T-helper 17 cell (primary cell): ENCODE results near the gene PLA2G6. TPM values are rescaled to one million over a fixed set of nuclear protein-coding genes. Genes with fewer than 3 reads are reported as not detected.
"Not testable (repeated sequence)": the region's sequence is repeated elsewhere in the genome, so short reads cannot be mapped to it uniquely, and the experiment has no call there.

Source experiments
- ATAC-seq: fragments of 150-1000 bp; cut with Tn5 transposase; 2 replicates; pipeline ENCODE4 v1.10.0; 2021; ENCODE audit warnings: mild to moderate bottlenecking, moderate library complexity
- DNase-seq, 3 donors: peaks; one replicate each; pipeline versions ENCODE4 v3.0.0 to v3.0.0-alpha.2; 2020 to 2021
- H3K9me3 ChIP-seq: one replicate; pipeline ENCODE4 v1.7.0; 2013; ENCODE audit warnings: low read length, mild to moderate bottlenecking; ENCODE audit not compliant: control insufficient read depth, poor library complexity, severe bottlenecking
- H3K27ac Mint-ChIP-seq: one replicate; pipeline ENCODE4 v1.8.0; 2022; ENCODE audit warnings: mild to moderate bottlenecking, moderate library complexity, mixed read lengths
- H3K27me3 Mint-ChIP-seq: one replicate; pipeline ENCODE4 v1.8.0; 2022; ENCODE audit warnings: mixed read lengths
- H3K36me3 Mint-ChIP-seq: one replicate; pipeline ENCODE4 v1.8.0; 2022; ENCODE audit warnings: low read depth, mixed read lengths
- H3K4me1 Mint-ChIP-seq: one replicate; pipeline ENCODE4 v1.8.0; 2022; ENCODE audit warnings: mild to moderate bottlenecking, mixed read lengths
- H3K4me3 Mint-ChIP-seq: one replicate; pipeline ENCODE4 v1.8.0; 2022; ENCODE audit warnings: mild to moderate bottlenecking, moderate library complexity, mixed read lengths
- total RNA-seq, 4 donors: library from RNA in 2 of 4; stranded (reverse) in 2 of 4; gene quantifications; one replicate each; pipeline ENCODE4 v1.2.3 and lab custom pipeline; 2022 to 2026

Gene PLA2G6
- total RNA-seq, 2 donors from 2014 or later = 72.2 to 91.4 TPM

DNA sequence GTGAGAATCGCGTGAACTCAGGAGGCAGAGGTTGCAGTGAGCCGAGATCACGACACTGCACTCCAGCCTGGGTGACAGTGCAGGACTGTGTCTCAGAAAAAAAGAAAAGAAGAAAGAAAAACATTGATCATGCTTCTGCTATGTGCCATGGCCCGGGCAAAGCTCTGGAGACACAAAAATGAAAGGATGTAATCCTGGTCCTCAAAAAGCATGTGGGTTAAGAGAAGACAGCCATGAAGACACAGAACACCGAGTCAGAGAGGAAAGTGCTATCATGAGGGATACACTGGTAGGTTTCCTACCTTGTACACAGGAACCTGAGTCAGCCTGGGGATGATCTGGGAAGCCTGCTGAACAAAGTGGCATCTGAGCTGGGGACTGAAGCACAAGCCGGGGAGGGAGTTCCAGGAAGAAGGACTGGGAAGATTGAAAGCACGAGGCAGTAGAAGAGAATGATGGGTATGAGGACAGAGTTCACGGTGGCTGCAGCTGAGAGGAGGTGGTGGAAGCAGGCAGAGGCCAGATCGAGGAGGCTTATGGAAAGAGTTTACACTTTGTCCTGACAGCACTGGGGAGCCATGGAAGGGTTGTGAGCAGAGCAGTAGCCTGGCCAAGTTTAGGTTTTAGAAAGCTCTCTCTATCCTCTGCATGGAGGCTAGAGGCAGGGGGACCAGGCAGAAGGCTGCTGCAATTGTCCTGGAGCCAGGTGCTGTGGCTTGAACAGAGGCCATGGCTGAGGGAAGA is 10.3 kb upstream of the PLA2G6 start:
- H3K9me3 ChIP-seq = no peaks in the 10 kb centered on the region
- peaks cover 6% of the 10 kb centered on the region for H3K27me3 Mint-ChIP-seq
- peaks cover 3% of the 10 kb centered on the region for H3K36me3 Mint-ChIP-seq
- DNase-seq (no peak), ATAC-seq (no peak)
- H3K27ac Mint-ChIP-seq = peak overlapping the region; percentile 75
- H3K4me3 Mint-ChIP-seq = no peak overlapping the region
- H3K4me1 Mint-ChIP-seq = peaks cover 12% of the 10 kb centered on the region

- Mint-ChIP-seq H3K4me1 (peaks cover 12% of the 10 kb centered on the region), H3K36me3 (peaks cover 3% of the 10 kb centered on the region), H3K4me3 (no peak overlapping the region), H3K27ac (no peak overlapping the region), H3K27me3 (peaks cover 6% of the 10 kb centered on the region)
- H3K9me3 ChIP-seq = no peaks in the 10 kb centered on the region
- DNase-seq (no peak), ATAC-seq (no peak)
Measured at GRCh38 chr22:38191055-38191454, 9.4 kb upstream of the PLA2G6 start.

DNA sequence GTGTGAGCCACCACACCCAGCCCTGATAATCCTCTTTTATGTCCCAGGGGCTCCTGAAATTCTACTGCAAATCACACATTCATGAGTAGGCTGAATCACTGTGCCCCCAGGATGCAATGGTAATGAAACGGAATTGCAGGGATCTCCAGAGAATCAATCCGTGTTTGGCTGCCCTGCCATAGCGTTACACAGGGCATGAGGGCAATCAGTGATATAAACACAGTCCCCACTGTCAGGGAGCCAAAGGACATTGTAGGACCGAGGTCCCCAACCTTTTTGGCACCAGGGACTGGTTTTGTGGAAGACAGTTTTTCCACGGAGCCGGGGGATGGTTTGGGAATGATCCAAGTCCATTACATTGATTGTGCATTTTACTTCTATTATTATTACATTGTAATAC is 9.0 kb upstream of the PLA2G6 start:
- H3K36me3 Mint-ChIP-seq = peaks cover 3% of the 10 kb centered on the region
- no peak for ATAC-seq
- H3K4me3 Mint-ChIP-seq = no peak overlapping the region
- H3K4me1 Mint-ChIP-seq = peaks cover 12% of the 10 kb centered on the region
- peaks cover 6% of the 10 kb centered on the region for H3K27me3 Mint-ChIP-seq
- no peak for DNase-seq
- H3K9me3 ChIP-seq = no peaks in the 10 kb centered on the region
- no peak overlapping the region for H3K27ac Mint-ChIP-seq

GRCh38 chr22:38189104-38189503 is 7.5 kb upstream of the PLA2G6 start:
- H3K4me1 Mint-ChIP-seq = peaks cover 9% of the 10 kb centered on the region
- peaks cover 3% of the 10 kb centered on the region for H3K36me3 Mint-ChIP-seq
- H3K9me3 ChIP-seq = no peaks in the 10 kb centered on the region
- H3K27ac Mint-ChIP-seq = no peak overlapping the region
- H3K4me3 Mint-ChIP-seq = no peak overlapping the region
- no peak for ATAC-seq
- H3K27me3 Mint-ChIP-seq = peaks cover 6% of the 10 kb centered on the region
- no peak for DNase-seq

- H3K4me1 Mint-ChIP-seq = peaks cover 8% of the 10 kb centered on the region
- DNase-seq (no peak), ATAC-seq (no peak)
- H3K27ac Mint-ChIP-seq = no peak overlapping the region
- peaks cover 6% of the 10 kb centered on the region for H3K27me3 Mint-ChIP-seq
- H3K9me3 ChIP-seq = no peaks in the 10 kb centered on the region
- H3K36me3 Mint-ChIP-seq = peaks cover 3% of the 10 kb centered on the region
- no peak overlapping the region for H3K4me3 Mint-ChIP-seq
Measured at GRCh38 chr22:38187413-38188212, 6.0 kb upstream of the PLA2G6 start.

DNA sequence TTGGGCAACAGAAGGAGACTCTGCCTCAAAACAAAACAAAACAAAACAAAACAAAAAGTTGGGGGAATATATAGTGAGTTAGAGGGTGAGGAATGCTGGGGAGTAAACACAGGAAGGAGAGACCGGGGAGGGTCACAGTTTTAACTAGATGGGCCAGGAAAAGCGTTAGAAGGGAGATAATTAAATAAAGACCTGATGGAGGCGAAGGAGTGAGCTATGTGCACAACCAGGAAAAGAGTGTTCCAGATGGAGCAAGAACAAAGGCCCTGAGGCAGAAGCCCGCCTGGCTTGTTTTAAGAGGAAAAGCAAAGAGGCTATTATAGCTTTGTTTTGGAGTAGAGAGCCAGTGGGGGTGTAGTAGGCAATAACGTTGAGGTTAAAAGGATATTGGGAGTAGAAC is 4.8 kb upstream of the PLA2G6 start:
- no peak for ATAC-seq
- no peak overlapping the region for H3K4me3 Mint-ChIP-seq
- no peaks in the 10 kb centered on the region for H3K9me3 ChIP-seq

DNA sequence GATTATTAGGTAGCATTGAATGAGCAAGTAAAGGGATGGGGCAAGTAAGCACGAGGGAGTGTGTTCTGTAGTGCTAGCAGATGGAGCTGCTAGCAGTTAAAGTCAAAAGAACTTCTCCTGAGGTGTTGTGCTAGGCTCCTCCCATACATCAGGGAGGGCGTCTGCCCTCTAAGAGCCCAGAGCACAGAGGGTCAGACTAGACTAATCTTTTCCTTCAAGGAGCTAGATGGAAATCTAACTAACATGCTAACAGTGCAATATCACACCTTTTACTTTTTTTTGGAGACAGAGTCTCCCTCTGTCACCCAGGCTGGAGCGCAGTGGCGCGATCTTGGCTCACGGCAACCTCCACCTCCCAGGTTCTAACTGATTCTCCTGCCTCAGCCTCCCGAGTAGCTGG is 3.2 kb upstream of the PLA2G6 start:
- Mint-ChIP-seq H3K27me3 (no peaks in the 10 kb centered on the region), H3K36me3 (peaks cover 2% of the 10 kb centered on the region), H3K4me3 (no peak overlapping the region), H3K4me1 (peaks cover 23% of the 10 kb centered on the region), H3K27ac (no peak overlapping the region)
- DNase-seq (no peak), ATAC-seq (no peak)
- H3K9me3 ChIP-seq = no peaks in the 10 kb centered on the region

More for the DNA sequence above, 4.8 kb upstream of the PLA2G6 start:
- H3K4me1 Mint-ChIP-seq = peaks cover 6% of the 10 kb centered on the region
- no peak overlapping the region for H3K27ac Mint-ChIP-seq
- DNase-seq = no peak
- no peaks in the 10 kb centered on the region for H3K36me3 Mint-ChIP-seq
- no peaks in the 10 kb centered on the region for H3K27me3 Mint-ChIP-seq

GRCh38 chr22:38180841-38181452 is 683 bp downstream of the PLA2G6 start:
- H3K36me3 Mint-ChIP-seq = peaks cover 5% of the 10 kb centered on the region
- H3K27me3 Mint-ChIP-seq = no peaks in the 10 kb centered on the region
- DNase-seq (peak; percentile 22 to 45 (median 43)), ATAC-seq (peak; percentile 63)
- no peaks in the 10 kb centered on the region for H3K9me3 ChIP-seq
- H3K27ac Mint-ChIP-seq = peak overlapping the region; percentile 99
- peak overlapping the region; percentile 99 for H3K4me3 Mint-ChIP-seq
- H3K4me1 Mint-ChIP-seq = peaks cover 42% of the 10 kb centered on the region

DNA sequence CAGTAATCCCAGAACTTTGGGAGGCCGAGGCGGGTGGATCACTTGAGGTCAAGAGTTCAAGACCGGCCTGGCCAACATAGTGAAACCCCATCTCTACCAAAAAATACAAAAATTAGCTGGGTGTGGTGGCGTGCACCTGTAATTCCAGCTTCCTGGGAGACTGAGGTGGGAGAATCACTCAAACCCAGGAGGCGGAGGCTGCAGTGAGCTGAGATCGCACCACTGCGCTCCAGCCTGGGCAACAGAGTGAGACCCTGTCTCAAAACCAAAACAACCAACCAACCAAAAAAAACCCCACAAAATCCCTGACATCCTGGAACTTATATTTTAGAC is 3.1 kb downstream of the PLA2G6 start:
- H3K36me3 Mint-ChIP-seq, DNase-seq, H3K9me3 ChIP-seq, H3K27me3 Mint-ChIP-seq, H3K4me3 Mint-ChIP-seq, ATAC-seq: not testable (repeated sequence)
- H3K27ac Mint-ChIP-seq = peak overlapping the region; percentile 99
- H3K4me1 Mint-ChIP-seq = peaks cover 51% of the 10 kb centered on the region

- peak overlapping the region; percentile 99 for H3K27ac Mint-ChIP-seq
- H3K27me3 Mint-ChIP-seq = no peaks in the 10 kb centered on the region
- peaks cover 55% of the 10 kb centered on the region for H3K4me1 Mint-ChIP-seq
- H3K9me3 ChIP-seq = no peaks in the 10 kb centered on the region
- DNase-seq (no peak), ATAC-seq (no peak)
- no peak overlapping the region for H3K4me3 Mint-ChIP-seq
- peaks cover 7% of the 10 kb centered on the region for H3K36me3 Mint-ChIP-seq
Measured at GRCh38 chr22:38177926-38178604, 3.6 kb downstream of the PLA2G6 start.

DNA sequence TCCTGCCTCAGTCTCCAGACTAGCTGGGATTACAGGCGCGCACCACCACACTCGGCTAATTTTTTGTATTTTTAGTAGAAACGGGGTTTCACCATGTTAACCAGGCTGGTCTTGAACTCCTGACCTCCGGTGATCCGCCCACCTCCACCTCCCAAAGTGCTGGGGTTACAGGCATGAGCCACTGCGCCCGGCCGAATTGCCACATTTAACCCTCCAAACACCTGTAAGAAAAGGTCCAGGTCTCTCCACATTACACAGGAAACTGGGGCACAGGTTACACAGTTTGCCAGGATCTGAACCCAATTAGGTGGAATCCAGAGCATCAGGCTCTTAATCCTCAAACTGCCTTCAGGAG is 4.1 kb downstream of the PLA2G6 start:
- H3K4me1 Mint-ChIP-seq = peaks cover 57% of the 10 kb centered on the region
- H3K9me3 ChIP-seq, H3K27me3 Mint-ChIP-seq, ATAC-seq, H3K36me3 Mint-ChIP-seq, H3K4me3 Mint-ChIP-seq, DNase-seq: not testable (repeated sequence)
- H3K27ac Mint-ChIP-seq = peak overlapping the region; percentile 99

DNA sequence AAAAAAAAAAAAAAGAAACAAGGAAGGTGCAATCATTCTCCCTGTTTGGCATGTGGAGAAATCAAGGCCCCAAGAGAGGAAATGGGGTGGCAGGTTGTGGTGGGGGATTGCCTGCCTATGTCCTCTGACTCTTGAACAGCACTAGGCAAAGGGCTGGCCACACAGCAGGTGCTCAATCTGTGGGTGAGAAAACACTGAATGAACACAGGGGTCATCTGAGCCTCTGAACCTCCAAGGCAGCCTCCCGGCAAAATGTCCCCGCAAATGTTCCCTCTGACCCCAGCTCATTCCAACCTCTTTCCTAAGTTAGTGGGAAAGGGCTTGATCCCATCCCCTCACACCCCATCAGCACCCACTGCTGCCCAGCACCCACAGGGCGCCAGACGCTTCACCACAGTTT is 4.6 kb downstream of the PLA2G6 start:
- ATAC-seq = no peak
- no peaks in the 10 kb centered on the region for H3K9me3 ChIP-seq
- DNase-seq = no peak
- peaks cover 59% of the 10 kb centered on the region for H3K4me1 Mint-ChIP-seq
- no peaks in the 10 kb centered on the region for H3K27me3 Mint-ChIP-seq
- H3K36me3 Mint-ChIP-seq = peaks cover 7% of the 10 kb centered on the region
- H3K27ac Mint-ChIP-seq = peak overlapping the region; percentile 79
- H3K4me3 Mint-ChIP-seq = no peak overlapping the region

- Mint-ChIP-seq H3K36me3 (peaks cover 8% of the 10 kb centered on the region), H3K27ac (peak overlapping the region; percentile 79), H3K4me1 (peaks cover 54% of the 10 kb centered on the region), H3K27me3 (no peaks in the 10 kb centered on the region), H3K4me3 (peak overlapping the region; percentile 41)
- peak in 1 of 3 donors; percentile 47 for DNase-seq
- H3K9me3 ChIP-seq = no peaks in the 10 kb centered on the region
- ATAC-seq = peak; percentile 45
Measured at GRCh38 chr22:38176170-38176741, 5.4 kb downstream of the PLA2G6 start.
